ENCODE measurements around the gene ILKAP. TPM values are rescaled to one million over a fixed set of nuclear protein-coding genes. Genes with fewer than 3 reads are reported as not detected.

ILKAP gene
- total RNA-seq, 1 donor from 2014 or later: 62.6 TPM

DNA sequence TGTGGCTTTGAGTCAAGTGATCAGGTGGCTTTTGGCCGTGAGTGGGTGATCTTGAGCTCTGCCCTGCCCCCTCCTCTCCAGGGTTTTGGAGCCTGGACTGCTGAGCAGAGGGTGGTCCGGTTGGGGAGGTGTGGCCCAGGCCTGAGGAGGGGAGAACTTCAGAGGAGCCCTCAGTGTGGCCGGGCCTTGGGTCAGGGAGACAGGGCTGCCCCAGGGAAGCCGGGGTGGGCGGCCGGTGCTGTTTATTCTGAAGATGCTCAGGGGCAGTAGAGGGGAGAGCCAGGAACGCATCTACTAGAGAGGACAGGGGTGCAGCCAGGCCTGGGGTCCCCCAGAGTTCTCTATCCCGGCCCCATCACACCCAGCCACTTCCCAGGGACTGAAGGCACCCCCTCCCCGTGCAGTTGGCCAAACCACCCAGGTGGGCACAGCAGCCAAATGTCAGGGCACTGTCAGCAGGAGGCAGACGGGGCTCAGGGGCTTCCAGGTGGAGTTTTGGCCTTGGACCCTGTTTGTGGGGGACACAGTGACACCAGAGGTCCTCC, 43.8 kb downstream of the ILKAP start:
- H3K27ac ChIP-seq: no peak overlapping the region
- no peak for DNase-seq (ENCODE audit: extremely low spot score in 2 of 2)
- H3K9me3 ChIP-seq: no peaks in the 10 kb centered on the region
- no peaks in the 10 kb centered on the region for H3K27me3 ChIP-seq
- TF ChIP-seq, protein P1, sequence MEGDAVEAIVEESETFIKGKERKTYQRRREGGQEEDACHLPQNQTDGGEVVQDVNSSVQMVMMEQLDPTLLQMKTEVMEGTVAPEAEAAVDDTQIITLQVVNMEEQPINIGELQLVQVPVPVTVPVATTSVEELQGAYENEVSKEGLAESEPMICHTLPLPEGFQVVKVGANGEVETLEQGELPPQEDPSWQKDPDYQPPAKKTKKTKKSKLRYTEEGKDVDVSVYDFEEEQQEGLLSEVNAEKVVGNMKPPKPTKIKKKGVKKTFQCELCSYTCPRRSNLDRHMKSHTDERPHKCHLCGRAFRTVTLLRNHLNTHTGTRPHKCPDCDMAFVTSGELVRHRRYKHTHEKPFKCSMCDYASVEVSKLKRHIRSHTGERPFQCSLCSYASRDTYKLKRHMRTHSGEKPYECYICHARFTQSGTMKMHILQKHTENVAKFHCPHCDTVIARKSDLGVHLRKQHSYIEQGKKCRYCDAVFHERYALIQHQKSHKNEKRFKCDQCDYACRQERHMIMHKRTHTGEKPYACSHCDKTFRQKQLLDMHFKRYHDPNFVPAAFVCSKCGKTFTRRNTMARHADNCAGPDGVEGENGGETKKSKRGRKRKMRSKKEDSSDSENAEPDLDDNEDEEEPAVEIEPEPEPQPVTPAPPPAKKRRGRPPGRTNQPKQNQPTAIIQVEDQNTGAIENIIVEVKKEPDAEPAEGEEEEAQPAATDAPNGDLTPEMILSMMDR (IDR thresholded peaks at IDR 0.05): no peak
- TF ChIP-seq POLR2A (IDR thresholded peaks at IDR 0.05) (no peak), POLR2AphosphoS5 (IDR thresholded peaks at IDR 0.05; ENCODE audit: insufficient read depth in 1 of 2, low read depth in 1 of 2) (no peak)
- H3K4me1 ChIP-seq: peaks cover 13% of the 10 kb centered on the region
- intact Hi-C loops (cut with DNase I): no loop called here
- H3K4me3 ChIP-seq: no peak overlapping the region
- H3K36me3 ChIP-seq: no peaks in the 10 kb centered on the region

DNA sequence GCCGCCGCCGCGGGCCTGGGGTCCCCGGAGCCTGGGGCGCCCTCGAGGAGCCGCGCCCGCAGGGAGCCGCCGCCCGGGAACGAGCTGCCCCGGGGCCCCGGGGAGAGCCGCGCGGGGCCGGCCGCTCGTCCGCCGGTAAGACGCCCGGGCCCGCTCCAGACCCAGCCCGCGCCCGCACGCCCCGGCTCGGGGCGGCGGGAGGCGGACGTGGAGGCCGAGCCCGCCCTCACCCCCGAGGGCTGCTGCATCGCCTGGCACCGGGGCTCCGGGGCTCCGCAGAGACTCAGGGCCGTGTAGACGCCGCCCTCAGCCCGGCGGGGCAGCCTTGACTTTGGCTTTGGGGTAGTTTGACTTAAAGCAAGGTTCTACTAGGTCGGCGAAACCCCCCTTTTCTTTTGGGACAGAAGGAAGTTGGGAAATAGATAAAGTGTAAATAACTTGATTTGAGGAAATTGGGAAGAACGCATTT, 44.4 kb downstream of the ILKAP start:
- Histone ChIP-seq H3K4me1 (peaks cover 10% of the 10 kb centered on the region), H3K27ac (no peak overlapping the region), H3K27me3 (no peaks in the 10 kb centered on the region), H3K9me3 (no peaks in the 10 kb centered on the region), H3K36me3 (no peaks in the 10 kb centered on the region), H3K4me3 (peak overlapping the region; percentile 24 to 51)
- TF ChIP-seq POLR2AphosphoS5 (IDR thresholded peaks at IDR 0.05; ENCODE audit: insufficient read depth in 1 of 2, low read depth in 1 of 2) (no peak), POLR2A (IDR thresholded peaks at IDR 0.05) (no peak)
- TF ChIP-seq, protein P1 (IDR thresholded peaks at IDR 0.05): no peak
- DNase-seq (ENCODE audit: extremely low spot score in 2 of 2): no peak
- intact Hi-C loops (cut with DNase I): no loop called here

DNA sequence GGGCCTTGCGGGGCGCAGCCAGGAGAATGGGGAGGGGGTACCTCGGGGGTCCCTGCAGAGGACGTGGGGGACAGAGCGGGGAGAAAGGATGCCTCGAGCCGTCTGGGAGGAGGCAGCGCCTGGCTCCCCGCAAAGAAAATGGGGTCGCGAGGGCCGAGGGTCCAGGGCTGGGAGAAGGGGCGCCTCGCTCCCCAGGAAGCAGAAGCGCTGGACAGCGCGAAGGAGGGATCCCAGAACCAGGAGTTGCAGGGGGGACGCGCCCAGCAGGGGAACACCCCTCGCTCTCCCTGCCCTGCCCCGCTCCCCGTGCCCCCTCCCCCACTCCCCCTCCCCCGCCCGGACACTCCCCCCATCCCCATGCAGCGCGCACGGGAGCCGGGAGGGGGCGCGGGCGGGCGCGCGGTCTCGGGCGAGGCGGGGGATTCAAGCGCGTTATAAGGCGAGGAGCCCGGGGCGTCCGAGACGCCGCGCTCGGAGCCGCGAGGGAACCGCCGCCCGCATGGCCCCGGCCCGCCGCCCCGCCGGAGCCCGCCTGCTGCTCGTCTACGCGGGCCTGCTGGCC, 44.9 kb downstream of the ILKAP start, which contains the start of gene ERFE:
Gene ERFE, plus strand, starts transcription at position 462 of the 562 bp plus-strand sequence. Its CDS starts 38 bp downstream, at position 500.
- H3K4me3 ChIP-seq: peak within 1 kb of the TSS; percentile 24 to 51
- TF ChIP-seq POLR2A (IDR thresholded peaks at IDR 0.05) (no peak), POLR2AphosphoS5 (IDR thresholded peaks at IDR 0.05; ENCODE audit: insufficient read depth in 1 of 2, low read depth in 1 of 2) (no peak)
- TF ChIP-seq, protein P1 (IDR thresholded peaks at IDR 0.05): peak in 1 of 3 experiments; percentile 28

DNA sequence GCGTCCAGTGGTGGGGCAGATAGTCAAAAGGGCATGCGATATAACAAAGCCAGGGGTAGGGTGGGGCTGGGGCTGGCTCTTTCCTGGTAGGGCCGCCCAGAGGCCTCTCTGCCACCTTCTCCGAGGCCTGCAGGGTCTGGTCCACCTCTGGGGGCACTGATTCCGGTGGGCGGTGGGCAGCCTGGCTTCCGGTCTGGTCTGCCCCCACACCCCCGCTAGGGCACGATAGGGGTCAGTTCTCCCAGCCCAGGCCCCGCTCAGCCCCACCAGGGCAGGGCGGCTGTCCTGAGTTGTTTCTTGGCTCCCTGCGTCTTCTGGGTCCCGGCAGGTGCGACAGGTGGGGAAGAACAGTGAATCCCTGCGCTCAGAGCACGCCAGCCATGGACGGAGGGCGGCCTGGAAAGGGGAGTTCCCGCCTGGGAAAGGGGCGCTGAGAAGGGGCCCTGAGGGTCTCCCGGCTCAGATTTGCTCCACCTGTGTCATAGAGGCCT, 45.4 kb downstream of the ILKAP start:
- no peak overlapping the region for H3K27ac ChIP-seq
- no peak overlapping the region for H3K4me3 ChIP-seq
- intact Hi-C loops (cut with DNase I): no loop called here
- no peaks in the 10 kb centered on the region for H3K36me3 ChIP-seq
- TF ChIP-seq, protein P1 (IDR thresholded peaks at IDR 0.05): no peak
- TF ChIP-seq POLR2A (IDR thresholded peaks at IDR 0.05) (no peak), POLR2AphosphoS5 (IDR thresholded peaks at IDR 0.05; ENCODE audit: insufficient read depth in 1 of 2, low read depth in 1 of 2) (no peak)
- DNase-seq (ENCODE audit: extremely low spot score in 2 of 2): no peak
- no peaks in the 10 kb centered on the region for H3K9me3 ChIP-seq
- H3K27me3 ChIP-seq: no peaks in the 10 kb centered on the region
- H3K4me1 ChIP-seq: peaks cover 6% of the 10 kb centered on the region

More for the DNA sequence above, 44.9 kb downstream of the ILKAP start, which contains the start of gene ERFE:
- no peak for DNase-seq (ENCODE audit: extremely low spot score in 2 of 2)
- intact Hi-C loops (cut with DNase I): no loop called here
- Histone ChIP-seq H3K36me3 (no peaks in the 10 kb centered on the region), H3K27me3 (no peaks in the 10 kb centered on the region), H3K9me3 (no peaks in the 10 kb centered on the region), H3K27ac (no peak within 1 kb of the TSS), H3K4me1 (peaks cover 6% of the 10 kb centered on the region)

DNA sequence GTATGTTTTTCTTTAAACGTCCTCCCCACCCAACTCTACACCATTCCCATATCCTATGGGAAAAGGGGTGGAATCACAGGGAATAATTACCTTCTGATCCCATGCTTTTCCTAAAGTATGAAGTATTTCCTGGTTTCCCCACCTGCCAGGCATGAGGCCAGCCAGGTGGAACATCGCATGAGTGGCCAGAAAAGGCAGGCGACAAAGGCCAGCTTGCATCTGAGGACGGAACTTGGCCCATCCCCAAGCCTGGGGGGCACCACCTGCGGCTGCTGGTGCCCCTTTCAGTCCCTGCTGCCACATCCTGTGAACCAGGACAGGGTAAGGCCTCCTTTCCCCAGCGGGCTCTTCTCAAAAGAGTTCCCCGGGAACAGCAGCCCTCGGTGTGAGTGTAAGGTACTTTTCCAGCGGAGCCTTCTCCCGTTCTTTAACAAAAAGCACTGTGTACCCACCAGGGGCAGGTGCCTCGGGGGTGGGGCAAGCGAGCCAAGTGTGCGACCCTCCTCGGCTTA, 45.9 kb downstream of the ILKAP start:
- H3K27ac ChIP-seq: no peak overlapping the region
- no peak for DNase-seq (ENCODE audit: extremely low spot score in 2 of 2)
- intact Hi-C loops (cut with DNase I): no loop called here
- peaks cover 6% of the 10 kb centered on the region for H3K4me1 ChIP-seq
- no peaks in the 10 kb centered on the region for H3K36me3 ChIP-seq
- H3K4me3 ChIP-seq: no peak overlapping the region
- no peak for TF ChIP-seq POLR2A (IDR thresholded peaks at IDR 0.05)
- no peak for TF ChIP-seq POLR2AphosphoS5 (IDR thresholded peaks at IDR 0.05; ENCODE audit: insufficient read depth in 1 of 2, low read depth in 1 of 2)
- TF ChIP-seq, protein P1 (IDR thresholded peaks at IDR 0.05): no peak
- no peaks in the 10 kb centered on the region for H3K27me3 ChIP-seq
- no peaks in the 10 kb centered on the region for H3K9me3 ChIP-seq
